H1 (cell line): ENCODE measurements around the gene CD58. TPM values are rescaled to one million over a fixed set of nuclear protein-coding genes. Genes with fewer than 3 reads are reported as not detected.
"Not testable (repeated sequence)": the region's sequence is repeated elsewhere in the genome, so short reads cannot be mapped to it uniquely, and the experiment has no call there.

ENCODE experiments used
- CTCF ChIA-PET: fragments of 300-600 bp; sonication (Branson Sonifier 250); formaldehyde crosslinking; loops from one replicate; lab custom pipeline; 2021; ENCODE audit not compliant: partially characterized antibody; lab: Charles Lee
- POLR2A ChIA-PET: fragments of 300-600 bp; sonication (Branson Sonifier 250); formaldehyde crosslinking; loops from one replicate; lab custom pipeline; 2021; ENCODE audit warnings: inconsistent platforms; ENCODE audit not compliant: partially characterized antibody; lab: Charles Lee
- DNase-seq, 2 experiments: peaks; one replicate each; pipeline versions ENCODE4 v3.0.0 to v3.0.0-alpha.2; 2010 to 2022; ENCODE audit warnings: low spot score in 2 of 2, low read depth in 1 of 2, mixed read lengths in 1 of 2
- FAIRE-seq: peaks from 2 replicates; lab custom pipeline; 2011; peaks lifted over from hg19 to GRCh38; lab: Jason Lieb, UNC
- H2AFZ ChIP-seq: 2 replicates; pipeline ENCODE4 v1.8.1; 2012; ENCODE audit warnings: low read length, inconsistent platforms
- H2AK5ac ChIP-seq: 2 replicates; pipeline ENCODE4 v1.6.1; 2013; ENCODE audit warnings: low read depth, low read length
- H2BK120ac ChIP-seq: replicated peaks from 2 replicates; pipeline ENCODE3; 2013; ENCODE audit warnings: low read depth, low read length, inconsistent platforms
- H2BK12ac ChIP-seq: 2 replicates; pipeline ENCODE4 v1.6.1; 2013; ENCODE audit warnings: low read depth, low read length
- H2BK15ac ChIP-seq: 2 replicates; pipeline ENCODE4 v1.6.1; 2013; ENCODE audit warnings: low read length
- H2BK20ac ChIP-seq: 2 replicates; pipeline ENCODE4 v1.6.1; 2013; ENCODE audit warnings: low read length
- H2BK5ac ChIP-seq: 2 replicates; pipeline ENCODE4 v1.6.1; 2013; ENCODE audit warnings: low read depth, low read length
- H3K14ac ChIP-seq: 2 replicates; pipeline ENCODE4 v1.6.1; 2013; ENCODE audit warnings: inconsistent platforms; ENCODE audit not compliant: insufficient read length
- H3K18ac ChIP-seq: 2 replicates; pipeline ENCODE4 v1.6.1; 2013; ENCODE audit warnings: low read length; ENCODE audit errors: extremely low read depth
- H3K23ac ChIP-seq: 2 replicates; pipeline ENCODE4 v1.6.1; 2013; ENCODE audit warnings: inconsistent platforms; ENCODE audit not compliant: insufficient read length
- H3K23me2 ChIP-seq: 2 replicates; pipeline ENCODE4 v1.6.1; 2013; ENCODE audit warnings: low read depth, low read length
- H3K27ac ChIP-seq: 2 replicates; pipeline ENCODE4 v1.6.1; 2011; ENCODE audit warnings: low read depth, low read length, inconsistent platforms
- H3K27me3 ChIP-seq, 4 experiments: replicated peaks in 1 of 4; 1 replicate in 1 of 4; 2 replicates in 3 of 4; pipeline versions ENCODE4 v1.6.1 to v1.8.1; 2011 to 2013; ENCODE audit warnings: low read length in 3 of 4, mild to moderate bottlenecking in 3 of 4, inconsistent platforms in 2 of 4, mixed read lengths in 2 of 4, moderate library complexity in 1 of 4; ENCODE audit not compliant: control insufficient read depth in 3 of 4, insufficient read depth in 3 of 4; ENCODE audit errors: extremely low read depth in 1 of 4
- H3K36me3 ChIP-seq, 4 experiments: 2 replicates each; pipeline versions ENCODE4 v1.6.1 to v1.8.1; 2011 to 2013; ENCODE audit warnings: mild to moderate bottlenecking in 4 of 4, low read length in 3 of 4, moderate library complexity in 2 of 4, control low read depth in 1 of 4, inconsistent platforms in 1 of 4; ENCODE audit not compliant: insufficient read depth in 4 of 4, control insufficient read depth in 2 of 4
- H3K4ac ChIP-seq: replicated peaks from 2 replicates; pipeline ENCODE3; 2013; ENCODE audit warnings: low read length, low read depth, mixed read lengths, inconsistent platforms; ENCODE audit not compliant: insufficient read length
- H3K4me1 ChIP-seq, 4 experiments: replicated peaks in 1 of 4; 1 replicate in 1 of 4; 2 replicates in 3 of 4; pipeline versions ENCODE4 v1.6.1 to v1.8.1; 2011 to 2013; ENCODE audit warnings: low read length in 3 of 4, inconsistent platforms in 2 of 4, mixed read lengths in 1 of 4; ENCODE audit not compliant: insufficient read depth in 4 of 4, control insufficient read depth in 3 of 4
- H3K4me2 ChIP-seq, 2 experiments: 2 replicates each; pipeline versions ENCODE4 v1.6.1 to v1.8.1; 2011 to 2013; ENCODE audit warnings: low read depth in 2 of 2, low read length in 2 of 2, control low read depth in 1 of 2, inconsistent platforms in 1 of 2, mild to moderate bottlenecking in 1 of 2; ENCODE audit not compliant: insufficient read depth in 1 of 2
- H3K4me3 ChIP-seq, 4 experiments: fragments of 200-600, 300-600 bp in 1 of 4; sonication (generic), shearing (Covaris generic), sonication (Bioruptor Twin) in 1 of 4; 2 replicates each; pipeline versions ENCODE4 v1.5.1 to v1.8.1; 2011 to 2016; ENCODE audit warnings: low read length in 4 of 4, low read depth in 3 of 4, control low read depth in 2 of 4, inconsistent platforms in 2 of 4, mild to moderate bottlenecking in 2 of 4, mixed read lengths in 1 of 4, moderate library complexity in 1 of 4; ENCODE audit not compliant: insufficient read depth in 2 of 4; ENCODE audit errors: extremely low read depth in 1 of 4
- H3K56ac ChIP-seq: replicated peaks from 2 replicates; pipeline ENCODE3; 2013; ENCODE audit warnings: low read depth, mild to moderate bottlenecking, mixed read lengths, low read length, inconsistent platforms; ENCODE audit not compliant: insufficient read length
- H3K79me1 ChIP-seq: 2 replicates; pipeline ENCODE4 v1.6.1; 2013; ENCODE audit warnings: low read depth, low read length, control low read depth
- H3K79me2 ChIP-seq, 2 experiments: 2 replicates each; pipeline versions ENCODE4 v1.6.1 to v1.8.1; 2012 to 2013; ENCODE audit warnings: low read length in 2 of 2, mild to moderate bottlenecking in 2 of 2, inconsistent platforms in 1 of 2; ENCODE audit not compliant: insufficient read depth in 2 of 2, control insufficient read depth in 1 of 2
- H3K9ac ChIP-seq, 4 experiments: replicated peaks in 1 of 4; 1 replicate in 1 of 4; 2 replicates in 3 of 4; pipeline versions ENCODE4 v1.6.1 to v1.8.1; 2011 to 2013; ENCODE audit warnings: low read depth in 3 of 4, low read length in 3 of 4, control low read depth in 2 of 4, mild to moderate bottlenecking in 2 of 4, moderate library complexity in 2 of 4, inconsistent platforms in 1 of 4; ENCODE audit errors: extremely low read depth in 1 of 4
- H3K9me3 ChIP-seq, 2 experiments: 2 replicates each; pipeline versions ENCODE4 v1.6.1 to v1.8.1; 2012 to 2013; ENCODE audit warnings: mild to moderate bottlenecking in 2 of 2, moderate library complexity in 2 of 2, control low read depth in 1 of 2, inconsistent platforms in 1 of 2, low read depth in 1 of 2, low read length in 1 of 2, mixed read lengths in 1 of 2; ENCODE audit not compliant: insufficient read depth in 2 of 2
- H4K20me1 ChIP-seq, 2 experiments: replicated peaks in 1 of 2; 2 replicates each; pipeline versions ENCODE3 to v1.8.1; 2011 to 2013; ENCODE audit warnings: inconsistent platforms in 2 of 2, low read length in 2 of 2, mild to moderate bottlenecking in 1 of 2; ENCODE audit not compliant: insufficient read depth in 2 of 2, control insufficient read depth in 1 of 2
- H4K5ac ChIP-seq: 2 replicates; pipeline ENCODE4 v1.6.1; 2013; ENCODE audit warnings: low read length, low read depth, mixed read lengths, inconsistent platforms; ENCODE audit not compliant: insufficient read length
- H4K8ac ChIP-seq: 2 replicates; pipeline ENCODE4 v1.8.0; 2013; ENCODE audit warnings: mild to moderate bottlenecking, moderate library complexity, low read length, inconsistent platforms; ENCODE audit not compliant: insufficient read depth; ENCODE audit errors: extremely low read depth
- H4K91ac ChIP-seq: replicated peaks from 2 replicates; pipeline ENCODE3; 2013; ENCODE audit warnings: low read length, mixed read lengths, inconsistent platforms; ENCODE audit not compliant: insufficient read length
- WGBS, 2 experiments: shearing (Covaris generic) in 1 of 2; methylation state at CpG; one replicate each; pipeline versions ENCODE4 v1.1.6 to v1.1.7; 2013 to 2015; ENCODE audit warnings: low lambda C conversion rate in 2 of 2, mixed read lengths in 2 of 2, inconsistent platforms in 1 of 2, low coverage in 1 of 2, missing lambda C conversion rate in 1 of 2; ENCODE audit not compliant: insufficient replicate concordance in 2 of 2, insufficient coverage in 1 of 2, insufficient read length in 1 of 2; ENCODE audit errors: extremely low coverage in 1 of 2, missing lambda C conversion rate in 1 of 2; 5-methylcytosine and 5-hydroxymethylcytosine counted together
- polyA plus RNA-seq, 7 experiments: library from polyadenylated mRNA; depleted of rRNA in 3 of 7; stranded (reverse) in 5 of 7; unstranded in 2 of 7; fragments of >200 nt in 5 of 7; fragments of 200-250 nt in 2 of 7; gene quantifications; 1 replicate in 5 of 7; 2 replicates in 1 of 7; 4 replicates in 1 of 7; pipeline versions ENCODE4 v1.2.1 to v1.2.3, GENCODE V29; 2011 to 2013; ENCODE audit warnings: missing spikeins in 2 of 7, mixed read lengths in 2 of 7
- total RNA-seq: library from RNA; stranded (reverse); fragmentation: NEBNext Ultra II Directional; extraction: Animal tissue kit (Norgen Biotek cat#: 25700); gene quantifications from 2 replicates; pipeline ENCODE4 v1.2.1, GENCODE V29; 2021

Gene CD58
- total and polyA plus RNA-seq, 2 of the 8 experiments (the other 6 are each of a cell fraction or from before 2014, with no cell fraction given) = 5.3 to 5.5 TPM

DNA sequence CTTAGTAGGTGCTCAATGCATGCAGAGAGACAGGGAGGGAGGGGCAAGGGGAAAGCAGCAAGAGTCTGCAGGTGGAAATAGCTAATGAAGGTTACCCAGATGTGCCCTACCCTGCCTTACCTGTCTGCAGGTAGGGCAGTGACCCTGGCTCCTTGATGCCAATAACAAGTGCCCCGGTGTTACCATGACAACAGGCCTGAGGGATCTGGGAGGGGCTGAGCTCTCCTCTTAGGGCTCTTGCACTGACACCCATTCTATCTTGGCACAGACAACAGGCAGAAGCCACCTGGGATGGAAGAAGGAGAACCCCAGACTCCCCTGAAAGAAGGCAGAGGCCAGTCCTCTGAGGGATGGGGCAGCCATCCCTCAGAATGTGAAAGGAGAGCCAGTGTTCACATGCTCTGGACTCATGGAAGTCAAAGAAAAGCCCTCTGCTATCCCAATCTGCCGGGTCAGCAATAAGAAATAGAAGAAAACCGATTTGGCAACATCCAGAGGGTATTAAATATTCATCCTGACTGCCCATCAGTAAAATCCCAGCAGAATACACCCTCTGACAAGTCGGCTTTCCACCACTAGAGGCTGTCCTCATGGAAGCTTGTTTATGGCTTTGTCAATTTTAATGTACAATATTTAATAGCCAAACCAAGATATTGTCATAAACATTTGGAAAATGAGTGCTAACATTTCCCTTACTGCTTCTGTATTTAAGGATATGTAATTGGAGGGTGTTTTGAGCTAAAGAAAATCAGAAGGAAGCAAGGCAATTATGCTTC is 24.4 kb upstream of the CD58 start:
- H2AK5ac ChIP-seq, H2BK5ac ChIP-seq, H4K5ac ChIP-seq, H3K79me1 ChIP-seq, H3K4me3 ChIP-seq, H4K91ac ChIP-seq, H2BK15ac ChIP-seq, H2BK12ac ChIP-seq, H4K8ac ChIP-seq, H3K9me3 ChIP-seq, FAIRE-seq, H3K79me2 ChIP-seq, H2BK20ac ChIP-seq, H3K36me3 ChIP-seq, H2BK120ac ChIP-seq, H3K9ac ChIP-seq, POLR2A ChIA-PET, H3K27ac ChIP-seq, DNase-seq, H3K14ac ChIP-seq, H3K4me1 ChIP-seq, H2AFZ ChIP-seq, H3K56ac ChIP-seq, H3K27me3 ChIP-seq, H3K4ac ChIP-seq, H3K23me2 ChIP-seq, H3K18ac ChIP-seq, H3K23ac ChIP-seq, H3K4me2 ChIP-seq, H4K20me1 ChIP-seq: not testable (repeated sequence)
- CTCF ChIA-PET = interaction anchor here (0.6 to 4.7 kb wide), 28 partner anchors 9 to 459 kb away, joined by 3 to 46 read pairs (median 4); no protein-coding TSS in a partner anchor
- 70% methylated on average over 4 of the region's 4 CpGs; no CpG with 5 or more reads in 1 of the 2 experiments for WGBS, 2 experiments
